Panc1 (cell line): ENCODE data around the gene ISY1.
"Not testable (repeated sequence)": the region's sequence is repeated elsewhere in the genome, so short reads cannot be mapped to it uniquely, and the experiment has no call there.

Source experiments
- CTCF ChIP-seq: fragments of 450-650 bp; IDR thresholded peaks from 2 replicates; pipeline ENCODE4 v1.5.1; 2017; ENCODE audit warnings: mild to moderate bottlenecking
- POLR2AphosphoS5 ChIP-seq: IDR thresholded peaks from 2 replicates; pipeline ENCODE4 v1.6.1; 2012; ENCODE audit warnings: mild to moderate bottlenecking, low read depth, low read length, moderate library complexity
- REST ChIP-seq, 2 experiments: IDR thresholded peaks; 2 replicates each; pipeline ENCODE4 v1.6.1; 2011 to 2012; ENCODE audit warnings: low read depth in 2 of 2, control low read depth in 1 of 2, low read length in 1 of 2, mild to moderate bottlenecking in 1 of 2, moderate library complexity in 1 of 2; ENCODE audit not compliant: insufficient read depth in 1 of 2
- SIN3A ChIP-seq: IDR thresholded peaks from 2 replicates; pipeline ENCODE4 v1.6.1; 2012; ENCODE audit warnings: low read depth, mild to moderate bottlenecking, low read length, moderate library complexity, borderline replicate concordance; ENCODE audit not compliant: insufficient read depth
- TCF7L2 ChIP-seq: IDR thresholded peaks from 2 replicates; pipeline ENCODE4 v1.6.1; 2011; ENCODE audit warnings: mild to moderate bottlenecking, low read depth, low read length, inconsistent platforms

GRCh38 chr3:129136275-129136674, 24.6 kb downstream of the ISY1 start:
- TF ChIP-seq CTCF; POLR2AphosphoS5; SIN3A; REST (IDR thresholded peaks at IDR 0.05; ENCODE audit: insufficient read depth in 1 of 2, low read depth in 2 of 2, low read length in 1 of 2); TCF7L2: not testable (repeated sequence)
